Cardiac muscle cell (in vitro differentiated cells and primary cell): ENCODE measurements around the gene CDH23. TPM values are rescaled to one million over a fixed set of nuclear protein-coding genes. Genes with fewer than 3 reads are reported as not detected.

Experiments
- DNase-seq, 2 donors: peaks; one replicate each; pipeline versions ENCODE4 v3.0.0 to v3.0.0-alpha.2; 2010 to 2017; ENCODE audit warnings: low read depth in 1 of 2, low spot score in 1 of 2
- H3K27ac ChIP-seq: fragments of 200-600 bp; sonication (generic); 2 replicates; pipeline ENCODE4 v1.5.1; 2016
- H3K27me3 ChIP-seq: fragments of 200-600 bp; sonication (generic); 2 replicates; pipeline ENCODE4 v1.6.0; 2016; ENCODE audit warnings: control low read depth
- H3K36me3 ChIP-seq: fragments of 200-600 bp; sonication (generic); 2 replicates; pipeline ENCODE4 v1.5.1; 2016; ENCODE audit warnings: control low read depth
- H3K4me1 ChIP-seq: fragments of 200-600 bp; sonication (generic); 2 replicates; pipeline ENCODE4 v1.8.1; 2017; ENCODE audit warnings: low read depth, mild to moderate bottlenecking, mixed run types
- H3K4me3 ChIP-seq: fragments of 200-600 bp; sonication (generic); 2 replicates; pipeline ENCODE4 v1.5.1; 2016; ENCODE audit warnings: mild to moderate bottlenecking
- H3K9me3 ChIP-seq: fragments of 200-600 bp; sonication (generic); 2 replicates; pipeline ENCODE4 v1.5.1; 2017; ENCODE audit warnings: low read depth, mild to moderate bottlenecking, control low read depth
- polyA plus RNA-seq: library from polyadenylated mRNA; unstranded; fragments of >200 nt; fragmentation: Nextera tagmentation; extraction: Ambion mirVana; gene quantifications from 2 replicates; pipeline ENCODE4 v1.2.1, GENCODE V29; 2016
- total RNA-seq: library from RNA; depleted of rRNA; stranded (reverse); fragments of >200 nt; gene quantifications from 2 replicates; pipeline ENCODE4 v1.2.3, GENCODE V29; 2016
- TF ChIP-seq, protein P1 (sequence below): IDR thresholded peaks from 2 replicates; pipeline ENCODE4 v1.5.1; 2012; ENCODE audit warnings: low read depth, mild to moderate bottlenecking, low read length

The CDH23 gene
- total and polyA plus RNA-seq, 2 experiments from 2014 or later: 0.05 to 0.51 TPM

DNA sequence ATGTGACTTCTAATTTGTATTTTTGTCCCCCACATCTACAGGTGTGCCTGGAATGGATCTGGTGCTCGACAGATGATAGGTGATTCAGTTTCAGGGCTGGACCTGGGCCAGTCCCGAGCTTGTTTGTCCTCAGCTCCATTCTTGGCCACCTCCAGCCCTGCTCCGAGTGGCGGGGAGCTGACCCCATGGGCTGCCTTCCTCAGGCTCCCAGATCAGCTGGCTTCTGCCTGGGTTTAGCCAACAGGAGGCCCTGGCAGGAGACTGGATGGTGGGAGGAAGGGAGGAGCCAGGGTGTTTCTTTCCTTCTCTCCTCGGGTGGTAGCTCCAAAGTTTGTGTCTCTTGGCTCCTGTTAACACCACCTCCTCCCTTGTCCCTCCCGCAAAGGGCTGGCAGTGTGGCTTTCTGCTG lies 75.2 kb downstream of the CDH23 start:
- no peak for DNase-seq
- TF ChIP-seq, protein P1, sequence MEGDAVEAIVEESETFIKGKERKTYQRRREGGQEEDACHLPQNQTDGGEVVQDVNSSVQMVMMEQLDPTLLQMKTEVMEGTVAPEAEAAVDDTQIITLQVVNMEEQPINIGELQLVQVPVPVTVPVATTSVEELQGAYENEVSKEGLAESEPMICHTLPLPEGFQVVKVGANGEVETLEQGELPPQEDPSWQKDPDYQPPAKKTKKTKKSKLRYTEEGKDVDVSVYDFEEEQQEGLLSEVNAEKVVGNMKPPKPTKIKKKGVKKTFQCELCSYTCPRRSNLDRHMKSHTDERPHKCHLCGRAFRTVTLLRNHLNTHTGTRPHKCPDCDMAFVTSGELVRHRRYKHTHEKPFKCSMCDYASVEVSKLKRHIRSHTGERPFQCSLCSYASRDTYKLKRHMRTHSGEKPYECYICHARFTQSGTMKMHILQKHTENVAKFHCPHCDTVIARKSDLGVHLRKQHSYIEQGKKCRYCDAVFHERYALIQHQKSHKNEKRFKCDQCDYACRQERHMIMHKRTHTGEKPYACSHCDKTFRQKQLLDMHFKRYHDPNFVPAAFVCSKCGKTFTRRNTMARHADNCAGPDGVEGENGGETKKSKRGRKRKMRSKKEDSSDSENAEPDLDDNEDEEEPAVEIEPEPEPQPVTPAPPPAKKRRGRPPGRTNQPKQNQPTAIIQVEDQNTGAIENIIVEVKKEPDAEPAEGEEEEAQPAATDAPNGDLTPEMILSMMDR: no peak
- no peaks in the 10 kb centered on the region for H3K9me3 ChIP-seq
- H3K27me3 ChIP-seq: no peaks in the 10 kb centered on the region
- H3K27ac ChIP-seq: no peak overlapping the region
- H3K4me3 ChIP-seq: no peak overlapping the region
- H3K4me1 ChIP-seq: peaks cover 3% of the 10 kb centered on the region
- no peaks in the 10 kb centered on the region for H3K36me3 ChIP-seq

DNA sequence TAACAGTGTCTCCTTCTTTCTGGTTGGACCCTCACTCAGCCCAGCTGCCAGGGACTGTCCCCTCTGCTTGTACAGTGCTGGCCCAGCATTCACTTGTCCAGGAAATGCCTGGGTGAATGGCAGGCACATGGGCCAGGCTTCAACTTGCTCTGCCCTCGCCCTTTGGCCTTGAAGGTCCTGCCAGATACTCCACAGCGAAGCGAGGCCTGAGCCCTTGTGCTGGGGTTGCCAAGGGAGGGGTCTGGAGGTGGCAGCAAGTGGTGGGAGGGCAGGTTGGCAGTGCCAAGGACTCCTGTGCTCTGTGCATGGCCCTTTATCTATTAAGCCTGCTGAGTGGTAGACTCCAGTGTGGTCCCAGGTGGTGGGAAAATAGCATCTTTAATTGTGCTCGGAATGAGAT lies 75.7 kb downstream of the CDH23 start:
- Histone ChIP-seq H3K4me1 (peaks cover 3% of the 10 kb centered on the region), H3K27ac (no peak overlapping the region), H3K36me3 (no peaks in the 10 kb centered on the region), H3K27me3 (no peaks in the 10 kb centered on the region), H3K4me3 (no peak overlapping the region), H3K9me3 (no peaks in the 10 kb centered on the region)
- no peak for DNase-seq
- TF ChIP-seq, protein P1: no peak

DNA sequence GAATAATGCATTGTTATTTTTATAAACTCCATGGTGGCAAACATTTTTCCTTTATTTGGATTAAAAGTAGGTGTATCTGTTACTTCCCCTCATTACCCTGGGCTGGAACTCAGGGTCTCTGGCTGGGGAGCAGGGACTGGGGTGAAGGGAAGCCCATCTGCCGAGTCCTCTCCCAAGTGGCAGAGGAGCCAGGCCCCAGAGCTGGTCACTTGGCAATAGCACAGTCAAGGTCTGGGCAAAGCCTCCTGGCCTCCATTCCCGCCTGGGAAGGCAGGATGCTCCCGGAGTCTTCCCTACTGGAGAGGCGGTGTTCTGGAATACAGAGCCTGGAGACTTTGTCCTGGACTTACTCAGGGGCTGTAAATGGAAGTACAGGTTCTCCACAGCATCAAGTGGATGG lies 76.2 kb downstream of the CDH23 start:
- Histone ChIP-seq H3K4me1 (peaks cover 3% of the 10 kb centered on the region), H3K27me3 (no peaks in the 10 kb centered on the region), H3K27ac (no peak overlapping the region), H3K9me3 (no peaks in the 10 kb centered on the region), H3K4me3 (no peak overlapping the region), H3K36me3 (no peaks in the 10 kb centered on the region)
- TF ChIP-seq, protein P1: no peak
- no peak for DNase-seq

DNA sequence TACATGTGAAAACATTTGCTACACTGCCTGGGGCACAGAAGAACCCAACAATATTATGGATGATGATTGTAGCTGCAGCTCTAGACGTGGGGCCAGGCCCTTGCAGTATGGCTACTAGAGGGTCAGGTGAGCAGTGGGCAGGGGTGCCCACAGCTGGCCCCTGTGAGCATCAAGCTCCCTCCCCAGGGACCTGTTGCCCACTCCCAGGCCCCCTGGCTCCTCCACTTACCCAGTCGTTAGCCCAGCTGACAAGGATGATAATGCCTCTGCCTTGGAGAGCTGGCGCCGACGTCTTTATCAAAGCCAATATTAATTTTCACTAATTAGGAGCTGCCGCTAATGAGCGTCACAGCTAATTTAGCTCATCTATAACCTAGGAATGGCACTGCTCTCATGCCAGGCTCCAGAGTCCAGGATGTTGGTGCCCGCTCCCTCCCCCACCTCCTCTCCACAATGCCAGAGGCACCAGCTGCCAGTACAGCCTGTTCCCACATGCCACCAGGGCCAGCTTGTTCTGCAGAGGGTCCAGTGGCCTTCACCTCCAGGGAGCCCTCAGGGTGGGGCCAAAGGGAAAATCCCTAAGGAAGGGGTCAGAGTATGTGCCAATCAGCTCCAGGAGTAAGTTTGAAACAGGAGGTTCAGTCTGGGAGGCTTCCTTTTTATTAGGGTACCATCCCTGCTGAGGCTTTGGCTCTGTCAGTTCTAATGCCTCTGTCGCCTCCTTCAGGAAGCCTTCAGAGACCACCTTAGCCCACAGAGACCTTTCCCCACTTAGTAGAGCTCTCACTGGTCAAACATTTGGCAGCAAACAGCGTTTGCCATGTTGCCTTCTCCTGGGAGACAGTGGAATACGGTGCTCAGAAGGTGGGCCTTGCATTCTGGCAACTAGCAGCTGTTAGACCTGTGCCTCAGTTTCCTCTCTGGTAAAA lies 77.2 kb downstream of the CDH23 start:
- no peak for DNase-seq
- TF ChIP-seq, protein P1: no peak
- no peak overlapping the region for H3K27ac ChIP-seq
- H3K9me3 ChIP-seq: no peaks in the 10 kb centered on the region
- no peak overlapping the region for H3K4me3 ChIP-seq
- H3K4me1 ChIP-seq: peaks cover 3% of the 10 kb centered on the region
- H3K27me3 ChIP-seq: no peaks in the 10 kb centered on the region
- H3K36me3 ChIP-seq: no peaks in the 10 kb centered on the region

DNA sequence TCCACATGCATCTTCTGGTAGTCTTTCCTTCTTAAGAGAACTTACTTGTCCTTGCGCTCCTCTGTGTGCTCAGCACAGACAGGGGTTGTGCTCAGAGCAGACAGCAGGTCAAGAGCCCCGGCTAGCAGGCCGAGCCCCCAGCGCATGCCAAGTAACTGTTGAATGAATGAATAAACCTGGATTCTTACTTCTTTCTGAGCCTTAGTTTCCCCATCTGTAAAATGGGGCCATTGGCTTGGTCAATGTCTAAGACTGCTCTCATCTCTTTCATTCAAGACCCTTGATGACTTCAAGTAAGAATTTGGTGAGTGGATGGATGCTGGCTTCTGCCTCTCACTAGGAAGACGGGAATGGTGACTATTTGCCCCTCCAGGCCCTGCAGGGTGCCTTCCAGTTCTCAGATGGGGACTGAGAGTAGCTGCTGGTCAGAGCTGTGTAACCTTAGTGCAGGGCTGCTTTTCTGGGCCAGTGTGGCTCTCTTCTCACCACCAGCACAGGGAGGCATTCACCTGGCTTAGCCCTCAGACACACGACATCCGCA lies 78.1 kb downstream of the CDH23 start:
- H3K27ac ChIP-seq: no peak overlapping the region
- no peak overlapping the region for H3K4me3 ChIP-seq
- H3K4me1 ChIP-seq: no peaks in the 10 kb centered on the region
- H3K36me3 ChIP-seq: no peaks in the 10 kb centered on the region
- H3K9me3 ChIP-seq: no peaks in the 10 kb centered on the region
- H3K27me3 ChIP-seq: no peaks in the 10 kb centered on the region
- TF ChIP-seq, protein P1: no peak
- no peak for DNase-seq
